Activated B cell treated with CpG ODN at 0.5 μM for 24 hours (primary cell): ENCODE results near the gene CLMN. TPM values are rescaled to one million over a fixed set of nuclear protein-coding genes. Genes with fewer than 3 reads are reported as not detected.

Source experiments
- ATAC-seq: fragments of 200-7000 bp; cut with Tn5 transposase; one replicate; pipeline ENCODE4 v1.10.0; 2021; ENCODE audit warnings: low read depth, mild to moderate bottlenecking, moderate library complexity
- CTCF ChIA-PET: fragments of 350-600 bp; sonication (Branson Sonifier 250); formaldehyde crosslinking; loops from one replicate; lab custom pipeline; 2021; ENCODE audit warnings: antibody characterized with exemption; lab: Charles Lee
- POLR2A ChIA-PET: fragments of 350-600 bp; sonication (Branson Sonifier 250); formaldehyde crosslinking; loops from one replicate; lab custom pipeline; 2021; ENCODE audit warnings: antibody characterized with exemption; lab: Charles Lee
- DNase-seq: peaks from one replicate; pipeline ENCODE4 v3.0.0; 2022
- H3K27ac Mint-ChIP-seq: one replicate; pipeline ENCODE4 v1.8.0; 2020; ENCODE audit warnings: mixed read lengths
- H3K27me3 Mint-ChIP-seq: one replicate; pipeline ENCODE4 v1.8.0; 2021; ENCODE audit warnings: mixed read lengths
- H3K36me3 Mint-ChIP-seq: one replicate; pipeline ENCODE4 v1.8.0; 2021; ENCODE audit warnings: low read depth, mixed read lengths
- H3K4me1 Mint-ChIP-seq: one replicate; pipeline ENCODE4 v1.8.0; 2021; ENCODE audit warnings: mixed read lengths
- H3K4me3 Mint-ChIP-seq: one replicate; pipeline ENCODE4 v1.8.0; 2020; ENCODE audit warnings: mild to moderate bottlenecking, mixed read lengths
- H3K9me3 Mint-ChIP-seq: one replicate; pipeline ENCODE4 v1.8.0; 2020; ENCODE audit warnings: mixed read lengths
- CTCF ChIP-seq: fragments of 200-600 bp; IDR thresholded peaks from one replicate; pipeline ENCODE4 v1.8.0; 2022; ENCODE audit warnings: antibody characterized with exemption, mild to moderate bottlenecking
- intact Hi-C: fragments of 100-400 bp; cut with micrococcal nuclease; formaldehyde crosslinking; loops from one replicate; pipeline ENCODE4 v1.15.1; 2024
- total RNA-seq: library from RNA; stranded (reverse); gene quantifications from 2 replicates; pipeline ENCODE4 v1.2.3, GENCODE V29; 2022

The CLMN gene
- total RNA-seq, 1 donor from 2014 or later: 23.9 TPM

GRCh38 chr14:95211721-95212504 lies 107.8 kb downstream of the CLMN start:
- no peak for ATAC-seq
- no peak for TF ChIP-seq CTCF
- Mint-ChIP-seq H3K27ac (no peak overlapping the region), H3K9me3 (peaks cover 7% of the 10 kb centered on the region), H3K36me3 (peaks cover 31% of the 10 kb centered on the region), H3K4me1 (peaks cover 7% of the 10 kb centered on the region), H3K4me3 (no peak overlapping the region), H3K27me3 (no peaks in the 10 kb centered on the region)
- intact Hi-C loops: no loop called here
- no peak for DNase-seq
- ChIA-PET POLR2A (no interaction called here), CTCF (no interaction called here)

DNA sequence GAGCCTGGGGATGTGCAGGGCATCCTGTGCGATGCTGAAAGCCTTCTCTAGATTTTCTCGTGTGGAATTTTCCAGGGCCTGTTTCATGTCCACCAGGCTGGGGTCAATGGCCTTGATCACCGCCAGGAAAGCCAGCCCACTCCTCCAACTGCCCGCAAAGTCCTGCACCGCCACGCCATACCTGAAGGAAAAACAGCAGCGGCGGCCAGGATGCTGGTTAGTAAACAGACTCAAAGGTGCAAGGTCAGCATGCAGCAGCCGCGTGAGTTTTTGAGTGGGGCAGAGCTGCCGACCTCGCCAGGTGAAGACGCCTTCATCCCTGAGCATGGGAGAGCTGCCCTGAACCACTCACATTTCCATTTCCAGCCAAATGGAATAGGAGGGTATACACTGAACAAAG lies 109.0 kb downstream of the CLMN start:
- Mint-ChIP-seq H3K27ac (no peak overlapping the region), H3K4me3 (no peak overlapping the region), H3K36me3 (peaks cover 33% of the 10 kb centered on the region), H3K27me3 (no peaks in the 10 kb centered on the region), H3K4me1 (no peaks in the 10 kb centered on the region), H3K9me3 (peaks cover 2% of the 10 kb centered on the region)
- ATAC-seq: no peak
- DNase-seq: no peak
- TF ChIP-seq CTCF: no peak
- ChIA-PET POLR2A (no interaction called here), CTCF (no interaction called here)
- intact Hi-C loops: no loop called here

DNA sequence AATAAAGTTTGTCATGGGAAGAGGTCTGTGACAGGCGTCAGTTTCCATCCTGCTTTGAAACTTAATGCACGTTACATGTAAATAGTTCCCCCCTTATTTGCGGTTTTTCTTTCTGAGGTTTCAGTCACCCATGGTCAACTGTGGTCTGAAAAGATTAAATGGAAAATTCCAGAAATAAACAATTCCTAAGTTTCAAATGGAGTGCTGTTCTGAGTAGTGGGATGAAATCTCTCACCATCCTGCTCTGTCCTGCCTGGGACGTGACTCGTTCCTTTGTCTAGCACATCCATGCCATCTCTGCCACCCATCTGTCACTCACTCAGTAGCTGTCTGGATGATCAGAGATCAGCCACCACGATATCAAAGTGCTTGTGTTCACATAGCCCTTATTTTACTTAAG lies 111.1 kb downstream of the CLMN start:
- ATAC-seq: no peak
- Mint-ChIP-seq H3K4me1 (no peaks in the 10 kb centered on the region), H3K36me3 (peaks cover 47% of the 10 kb centered on the region), H3K4me3 (no peak overlapping the region), H3K27ac (no peak overlapping the region), H3K27me3 (no peaks in the 10 kb centered on the region), H3K9me3 (peaks cover 8% of the 10 kb centered on the region)
- intact Hi-C loops: no loop called here
- CTCF ChIA-PET: no interaction called here
- TF ChIP-seq CTCF: no peak
- POLR2A ChIA-PET: no interaction called here
- no peak for DNase-seq

- ChIA-PET POLR2A (no interaction called here), CTCF (no interaction called here)
- Mint-ChIP-seq H3K4me1 (no peaks in the 10 kb centered on the region), H3K27ac (no peak overlapping the region), H3K9me3 (peaks cover 8% of the 10 kb centered on the region), H3K4me3 (no peak overlapping the region), H3K36me3 (peaks cover 56% of the 10 kb centered on the region), H3K27me3 (no peaks in the 10 kb centered on the region)
- no peak for ATAC-seq
- intact Hi-C loops: no loop called here
- TF ChIP-seq CTCF: no peak
- DNase-seq: no peak
Observed at GRCh38 chr14:95207475-95208233, 112.1 kb downstream of the CLMN start.

DNA sequence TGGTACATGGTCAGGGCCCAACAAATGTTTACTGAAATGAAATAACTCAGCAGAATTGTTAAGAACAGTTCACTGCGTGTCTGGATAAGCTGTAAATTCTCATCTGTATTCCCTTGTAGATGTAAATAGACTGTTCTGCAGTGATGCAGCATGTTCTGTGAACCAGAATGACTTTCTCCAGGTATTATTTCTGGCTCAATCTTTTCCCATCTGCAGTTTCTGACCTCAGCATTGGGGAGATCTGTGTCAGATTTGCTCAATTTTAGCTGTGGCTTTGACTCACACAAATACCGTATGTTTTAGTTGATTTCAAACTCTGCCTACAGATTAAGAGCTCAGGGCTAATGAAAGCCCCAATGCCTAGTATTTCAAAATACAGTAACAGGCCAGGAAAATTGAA lies 113.2 kb downstream of the CLMN start:
- Mint-ChIP-seq H3K4me3 (no peak overlapping the region), H3K4me1 (no peaks in the 10 kb centered on the region), H3K27me3 (no peaks in the 10 kb centered on the region), H3K27ac (no peak overlapping the region), H3K36me3 (peaks cover 64% of the 10 kb centered on the region), H3K9me3 (peaks cover 8% of the 10 kb centered on the region)
- ChIA-PET POLR2A (no interaction called here), CTCF (no interaction called here)
- ATAC-seq: no peak
- no peak for TF ChIP-seq CTCF
- intact Hi-C loops: no loop called here
- DNase-seq: no peak
